COLO829 (cell line): ENCODE data around the gene CDH5.
A peak's percentile ranks its signal among the peaks of the same experiment; 100 is the strongest.

Experiments used
- DNase-seq: peaks from one replicate; pipeline ENCODE4 v3.0.0; 2012; ENCODE audit warnings: low spot score

CDH5 gene

DNA sequence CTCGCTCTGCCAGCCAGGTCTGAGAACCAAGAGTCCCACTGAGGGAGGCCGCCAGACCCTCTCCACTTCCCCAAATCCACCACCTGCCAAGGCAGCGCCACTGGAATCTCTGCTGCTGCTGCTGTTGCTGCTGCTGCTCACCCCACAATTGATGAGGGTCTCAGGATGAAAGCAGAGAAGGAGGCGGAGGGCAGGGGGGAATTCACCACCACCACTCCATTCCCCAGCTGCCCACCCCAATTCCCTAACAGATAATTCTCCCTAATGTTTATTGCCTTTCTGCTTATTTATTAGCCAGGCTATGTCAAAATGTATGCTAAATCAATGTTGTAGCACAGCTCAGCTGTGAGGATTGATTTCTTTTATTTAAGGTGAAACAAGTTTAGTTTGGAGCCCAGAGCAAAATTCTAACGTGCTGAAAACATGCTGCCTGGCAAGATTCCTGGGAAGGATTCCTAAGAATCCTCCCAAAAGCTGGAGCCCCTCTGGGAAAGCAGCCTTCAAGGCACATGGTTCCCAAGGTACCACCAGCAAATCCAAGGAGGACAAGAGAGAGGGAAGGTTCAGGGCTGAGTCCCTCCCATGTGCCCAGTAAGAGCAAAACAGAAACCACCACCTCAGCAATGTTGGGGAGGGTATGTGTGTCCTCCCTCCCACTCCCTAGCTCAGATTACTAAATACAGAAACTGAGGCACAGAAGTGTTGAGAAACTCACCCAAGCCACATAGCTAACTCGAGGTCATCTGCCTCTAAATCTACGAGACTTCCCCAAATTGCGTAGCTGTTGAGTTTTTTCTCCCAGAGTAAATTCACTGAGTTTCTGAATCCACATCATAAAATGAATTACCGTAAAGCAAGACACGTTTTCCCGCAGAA is 12.2 kb upstream of the CDH5 start:
- no peak for DNase-seq

DNA sequence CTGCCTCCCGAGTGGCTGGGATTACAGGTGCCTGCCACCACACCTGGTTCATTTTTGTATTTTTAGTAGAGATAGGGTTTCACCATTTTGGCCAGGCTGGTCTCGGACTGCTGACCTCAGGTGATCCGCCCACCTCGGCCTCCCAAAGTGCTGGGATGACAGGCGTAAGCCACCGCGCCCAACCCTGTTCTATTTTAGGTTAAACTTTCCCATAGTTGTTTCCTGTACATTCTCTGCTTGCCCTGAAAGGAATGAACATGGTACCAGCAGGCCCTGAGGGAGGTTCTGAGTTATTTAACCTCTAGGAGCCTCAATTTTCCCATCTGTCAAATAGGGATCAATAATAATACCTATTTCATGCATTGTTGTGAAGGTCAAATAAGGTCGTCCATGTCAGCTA is 11.0 kb upstream of the CDH5 start:
- no peak for DNase-seq

DNA sequence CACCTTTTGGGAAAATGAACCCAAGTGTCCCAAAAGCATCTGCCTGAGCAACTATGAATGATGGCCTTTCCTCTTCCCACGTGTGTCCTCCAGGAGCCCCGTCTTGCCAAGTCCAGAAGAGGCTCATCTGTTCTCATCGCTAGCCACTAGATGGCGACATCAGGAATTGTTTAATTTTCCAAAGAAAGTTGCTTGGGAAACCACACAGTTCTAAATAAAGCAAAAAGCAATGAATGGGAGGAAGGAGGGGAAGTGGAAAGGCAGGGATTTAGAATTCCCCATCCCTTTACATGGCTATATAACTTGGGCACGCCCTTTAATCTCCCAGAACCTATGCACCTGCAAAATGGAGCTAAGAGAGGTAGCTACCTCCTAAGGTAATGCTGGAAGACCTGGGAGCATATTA is 9.0 kb upstream of the CDH5 start:
- peak; percentile 84 for DNase-seq

DNA sequence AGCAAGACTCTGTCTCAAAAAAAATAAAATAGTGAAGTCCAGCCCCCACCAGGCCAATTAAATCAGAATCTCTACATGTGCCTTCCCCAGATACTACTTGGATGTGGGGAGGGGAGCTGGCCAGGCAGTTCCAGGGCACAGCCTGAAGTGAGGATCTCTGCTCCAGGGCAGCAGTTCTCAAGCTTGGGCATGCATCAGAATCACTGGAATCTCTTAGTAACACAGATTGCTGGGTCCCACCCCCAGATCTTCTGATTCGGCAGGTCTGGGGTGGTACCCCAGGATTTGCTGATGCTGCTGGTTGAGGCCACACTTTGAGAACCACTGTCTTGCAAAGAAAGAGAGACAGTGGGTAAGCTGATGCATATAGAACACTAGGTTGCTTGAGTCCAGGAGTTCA is 8.3 kb upstream of the CDH5 start:
- DNase-seq = no peak

DNA sequence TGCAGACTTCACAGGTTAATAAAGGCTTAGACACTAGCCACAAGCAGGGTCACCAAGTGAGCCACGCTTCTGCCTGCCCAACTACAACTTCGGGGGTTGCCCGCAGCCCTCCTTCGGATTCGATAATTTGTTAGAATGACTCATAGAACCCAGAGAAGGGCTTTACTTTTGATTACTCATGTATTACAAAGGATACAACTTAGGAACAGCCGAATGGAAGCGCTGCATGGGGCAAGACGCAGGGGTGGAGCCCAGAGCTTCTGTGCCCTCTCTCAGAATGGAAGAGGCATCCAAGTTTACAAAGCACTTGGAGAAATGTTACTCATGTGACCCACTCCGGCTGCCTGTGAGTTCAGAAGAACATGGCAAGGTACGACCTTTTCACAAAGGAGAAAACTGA is 7.5 kb upstream of the CDH5 start:
- peak; percentile 52 for DNase-seq

DNA sequence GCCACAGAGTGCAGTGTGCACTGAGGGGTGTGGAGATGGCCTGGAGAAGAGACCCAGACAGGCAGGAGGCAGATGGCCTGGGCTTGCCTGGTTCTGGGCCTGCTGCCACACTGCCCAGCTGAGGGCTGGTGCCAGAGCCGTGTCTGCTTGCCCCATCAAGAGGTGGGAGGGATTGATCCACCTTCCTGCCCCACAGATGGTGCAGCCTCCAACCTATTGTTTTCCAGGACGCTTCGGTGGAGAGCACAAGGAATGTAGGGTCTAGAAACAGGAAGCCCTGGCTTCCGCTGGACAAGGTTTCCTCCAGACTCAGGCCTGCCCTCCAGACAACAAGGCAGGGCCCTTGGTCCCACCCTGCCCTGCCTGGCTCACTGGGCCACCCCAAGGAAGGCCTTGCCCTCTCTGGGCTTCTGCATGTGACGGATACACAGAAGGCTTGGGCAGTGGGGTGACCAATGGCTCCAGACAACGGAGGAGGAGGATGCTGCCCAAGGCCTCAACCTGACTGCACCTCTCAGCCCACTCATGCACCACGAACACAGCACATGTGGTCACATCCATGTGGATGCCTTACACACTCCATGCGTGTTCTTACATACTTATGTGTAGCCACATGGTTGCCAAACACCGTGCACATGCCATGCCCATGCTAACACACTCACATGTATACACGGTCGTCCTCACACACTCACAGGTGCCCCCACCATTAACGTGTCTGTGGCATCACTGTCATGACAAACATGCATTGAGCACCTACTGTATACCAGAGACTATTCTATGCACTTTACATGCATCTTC is 6.5 kb upstream of the CDH5 start:
- no peak for DNase-seq

DNA sequence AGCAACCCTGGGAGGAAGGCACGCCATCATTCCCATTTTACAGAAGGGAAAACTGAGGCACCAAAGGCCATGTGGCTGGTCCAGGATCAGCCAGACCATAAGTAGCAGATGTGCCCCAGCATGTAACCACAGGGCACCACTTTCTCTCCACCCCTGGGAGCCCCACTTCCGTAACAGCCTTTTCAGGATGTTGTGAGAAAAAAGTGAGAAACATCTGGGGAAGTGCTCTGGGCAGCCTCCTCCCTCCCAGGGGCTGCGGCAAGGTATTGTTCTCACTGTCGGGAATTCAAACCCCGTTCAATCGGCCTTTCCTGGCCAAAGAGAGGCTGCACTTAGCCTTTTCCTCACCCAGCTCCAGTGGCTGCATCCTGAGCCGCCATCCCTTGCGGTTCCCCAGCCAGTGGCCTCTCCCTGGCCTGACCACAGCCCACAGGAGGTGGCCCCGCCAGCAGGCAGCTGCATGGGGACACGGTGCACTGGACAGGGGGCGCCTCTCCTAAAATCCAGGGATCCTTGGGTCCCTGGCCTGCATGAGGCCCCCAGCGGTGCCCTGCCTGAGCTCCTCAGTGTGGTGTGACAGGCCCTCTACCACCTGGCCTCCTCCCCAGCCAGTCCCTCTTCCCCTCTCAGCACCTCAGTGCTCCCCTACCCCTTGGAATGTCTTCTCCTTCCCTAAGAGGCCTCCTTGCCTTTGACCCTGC is 5.7 kb upstream of the CDH5 start:
- no peak for DNase-seq

DNA sequence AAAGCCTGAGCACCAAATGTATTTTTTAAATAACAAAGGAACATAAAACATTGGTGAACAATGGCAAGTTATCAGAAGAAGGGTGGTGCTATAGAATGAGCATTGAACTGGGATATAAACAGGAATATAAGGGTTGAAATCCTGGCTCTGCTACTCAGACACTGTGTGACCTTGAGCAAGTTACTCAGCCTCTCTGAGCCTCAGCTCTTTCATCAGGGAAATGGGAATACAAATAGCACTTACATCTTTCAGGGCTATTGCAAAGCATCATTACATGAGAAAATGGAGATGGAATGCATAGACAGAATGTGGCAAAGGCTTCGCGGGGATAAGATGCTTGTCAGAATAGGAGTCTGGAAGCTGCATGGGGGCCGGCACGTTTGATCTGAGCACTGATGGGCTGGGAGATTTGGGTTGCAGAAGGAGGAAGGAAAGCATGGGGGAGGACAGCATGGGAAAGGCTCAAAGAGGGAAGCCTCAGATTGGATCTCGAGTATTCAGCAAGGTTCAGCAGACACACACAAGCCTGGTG is 4.8 kb upstream of the CDH5 start:
- no peak for DNase-seq

DNA sequence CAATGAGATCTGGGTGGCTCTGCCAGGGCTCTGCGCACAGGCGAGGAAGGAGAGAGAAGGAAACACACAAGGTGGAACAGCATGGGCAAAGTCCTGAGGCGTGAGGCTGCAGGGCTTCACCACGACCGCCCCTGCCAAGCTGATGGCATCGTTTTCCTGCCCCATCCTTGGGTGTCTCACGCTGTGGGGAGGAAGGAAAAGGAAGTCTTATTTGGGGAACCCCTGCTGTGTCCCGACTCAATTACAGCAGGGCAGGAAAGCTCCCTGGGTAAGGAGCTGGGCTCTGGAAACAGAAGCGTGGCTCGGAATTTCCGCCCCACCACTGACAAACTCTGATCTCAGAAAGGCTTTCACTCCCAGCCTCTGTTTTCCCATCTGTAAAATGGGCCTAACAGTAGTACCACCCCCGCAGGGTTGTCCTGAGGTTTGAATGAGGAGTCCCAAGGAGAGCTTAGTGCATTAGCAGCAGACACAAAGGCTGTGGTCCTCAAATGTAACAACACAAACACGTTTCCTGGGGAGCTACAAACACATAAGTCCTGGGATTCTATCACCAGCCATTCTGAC is 3.2 kb upstream of the CDH5 start:
- no peak for DNase-seq

DNA sequence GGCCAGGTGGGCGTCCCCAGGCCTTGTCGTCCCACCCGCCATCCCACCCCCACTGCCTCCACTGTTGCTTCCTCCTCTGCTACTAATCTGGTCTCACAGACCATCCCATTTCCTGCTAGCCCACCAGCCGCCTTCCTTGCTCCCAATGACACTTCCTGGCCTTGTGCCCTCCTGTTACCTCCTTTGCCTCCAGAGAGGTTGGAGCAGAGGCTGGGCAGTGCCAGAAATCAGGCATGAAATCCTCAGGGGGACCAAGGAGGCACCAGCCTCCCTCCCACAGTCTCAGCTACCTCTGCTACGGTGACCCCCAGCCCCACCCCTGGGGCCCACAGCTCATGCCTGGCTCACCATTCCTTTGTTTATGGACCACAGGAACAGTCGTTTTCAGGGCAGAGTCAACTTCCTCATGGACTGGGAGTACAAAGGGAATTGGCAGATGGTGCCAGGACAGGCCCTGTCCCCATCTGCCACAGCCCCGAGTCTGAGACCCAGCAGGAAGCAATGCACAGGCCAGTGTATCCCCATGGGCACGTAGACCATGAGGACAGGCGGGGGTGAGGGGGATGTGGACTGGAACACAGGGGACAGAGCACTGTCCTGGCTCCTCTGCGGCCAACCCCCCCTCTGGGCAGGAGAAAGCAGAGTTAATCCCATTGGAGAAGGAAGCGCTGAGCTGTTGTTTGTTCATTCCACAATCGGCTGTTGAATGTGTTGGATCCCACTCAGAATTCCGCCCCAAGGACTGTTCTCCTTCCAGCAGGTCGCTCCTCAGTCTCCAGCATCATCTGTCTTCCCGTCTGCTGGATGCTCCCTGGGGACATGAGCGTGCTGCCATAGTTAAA is 2.2 kb upstream of the CDH5 start:
- DNase-seq = peak; percentile 31

DNA sequence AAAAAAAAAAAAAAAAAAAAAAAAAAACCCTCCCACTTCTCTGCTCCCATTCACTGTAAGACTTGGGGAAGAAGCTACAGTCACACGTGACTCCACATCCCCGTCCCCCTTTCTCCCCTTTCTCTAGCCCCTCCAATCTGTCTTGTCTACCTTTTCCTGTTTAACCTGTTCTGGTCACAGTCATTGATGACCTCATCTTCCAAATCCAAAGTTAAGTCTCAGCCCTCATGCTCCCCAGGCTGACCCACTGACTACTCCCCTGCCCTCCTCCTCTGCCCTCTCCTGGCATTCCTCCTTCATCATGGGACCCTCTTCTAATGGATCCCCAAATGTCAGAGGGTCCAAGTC is 1.6 kb upstream of the CDH5 start:
- DNase-seq = no peak

DNA sequence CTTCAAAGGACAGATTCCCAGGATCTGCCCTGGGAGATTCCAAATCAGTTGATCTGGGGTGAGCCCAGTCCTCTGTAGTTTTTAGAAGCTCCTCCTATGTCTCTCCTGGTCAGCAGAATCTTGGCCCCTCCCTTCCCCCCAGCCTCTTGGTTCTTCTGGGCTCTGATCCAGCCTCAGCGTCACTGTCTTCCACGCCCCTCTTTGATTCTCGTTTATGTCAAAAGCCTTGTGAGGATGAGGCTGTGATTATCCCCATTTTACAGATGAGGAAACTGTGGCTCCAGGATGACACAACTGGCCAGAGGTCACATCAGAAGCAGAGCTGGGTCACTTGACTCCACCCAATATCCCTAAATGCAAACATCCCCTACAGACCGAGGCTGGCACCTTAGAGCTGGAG is 840 bp upstream of the CDH5 start:
- no peak for DNase-seq

DNA sequence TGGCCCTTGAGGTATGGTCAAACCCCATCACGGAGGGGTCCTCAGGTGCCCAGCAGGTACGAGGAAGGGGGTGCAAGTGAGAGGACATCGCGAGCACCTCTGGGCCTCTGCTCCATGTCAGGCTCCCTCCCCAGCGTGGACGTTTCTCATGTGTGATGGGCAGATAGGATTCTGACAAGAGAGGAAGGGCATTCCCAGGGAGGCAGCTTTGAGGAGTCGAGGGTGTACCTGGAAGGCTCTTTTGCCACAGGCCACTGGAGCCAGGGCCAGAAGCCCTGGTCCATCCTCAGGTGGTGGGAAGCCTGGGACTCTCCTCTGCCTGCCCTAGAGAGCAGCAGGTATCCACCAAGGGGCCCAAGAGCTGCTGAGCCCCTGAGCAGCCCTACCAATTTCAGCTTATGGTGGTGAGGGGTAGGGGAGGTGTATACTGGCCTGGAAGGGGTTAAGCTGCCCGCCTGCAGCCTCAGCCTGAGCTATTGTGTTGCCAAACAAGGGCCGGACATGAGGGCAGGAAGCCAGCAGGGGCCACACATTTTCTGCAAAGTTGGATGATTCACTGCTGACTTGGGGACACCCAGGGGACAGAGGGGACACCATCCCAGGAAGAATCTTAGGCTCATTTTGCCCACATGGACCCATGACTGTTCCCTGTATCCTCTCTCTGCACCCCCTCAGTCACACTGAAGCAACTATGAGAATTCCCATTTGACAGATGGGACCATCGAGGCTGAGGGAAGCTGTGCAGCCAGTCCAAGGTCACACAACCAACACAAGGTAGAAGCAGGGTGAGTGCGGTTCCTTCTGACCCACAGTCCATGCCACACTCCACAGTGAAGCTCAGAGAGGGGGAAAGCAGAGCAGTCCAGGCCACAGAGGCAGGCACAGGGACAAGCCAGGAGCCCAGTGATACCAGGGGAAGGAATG is 1.7 kb downstream of the CDH5 start:
- DNase-seq = no peak

DNA sequence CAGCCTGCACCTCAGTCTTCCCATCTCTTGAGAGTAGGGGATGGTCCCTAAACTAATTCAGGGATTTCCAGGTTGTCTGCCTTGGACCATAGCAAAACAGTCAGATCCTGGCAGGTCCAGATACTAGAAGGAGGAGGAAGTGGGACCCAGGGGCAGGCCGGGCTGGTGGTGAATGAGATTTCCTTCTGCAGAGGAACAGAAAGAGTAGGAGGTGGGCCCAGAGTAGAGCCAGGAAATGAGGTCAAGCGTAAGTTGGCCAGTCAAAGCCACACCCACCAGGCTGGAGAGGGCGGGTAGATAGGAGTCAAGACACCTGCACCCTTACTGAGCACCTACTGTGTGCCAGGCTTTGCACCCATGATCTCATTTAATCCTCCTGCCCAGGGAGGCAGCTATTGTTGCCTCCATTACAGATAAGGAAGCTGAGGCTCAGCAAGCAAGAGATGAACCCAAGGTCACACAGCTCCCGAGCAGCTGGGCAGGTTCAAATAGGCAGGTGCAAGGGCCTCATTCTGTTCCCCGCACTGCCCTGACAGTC is 2.6 kb downstream of the CDH5 start:
- no peak for DNase-seq

DNA sequence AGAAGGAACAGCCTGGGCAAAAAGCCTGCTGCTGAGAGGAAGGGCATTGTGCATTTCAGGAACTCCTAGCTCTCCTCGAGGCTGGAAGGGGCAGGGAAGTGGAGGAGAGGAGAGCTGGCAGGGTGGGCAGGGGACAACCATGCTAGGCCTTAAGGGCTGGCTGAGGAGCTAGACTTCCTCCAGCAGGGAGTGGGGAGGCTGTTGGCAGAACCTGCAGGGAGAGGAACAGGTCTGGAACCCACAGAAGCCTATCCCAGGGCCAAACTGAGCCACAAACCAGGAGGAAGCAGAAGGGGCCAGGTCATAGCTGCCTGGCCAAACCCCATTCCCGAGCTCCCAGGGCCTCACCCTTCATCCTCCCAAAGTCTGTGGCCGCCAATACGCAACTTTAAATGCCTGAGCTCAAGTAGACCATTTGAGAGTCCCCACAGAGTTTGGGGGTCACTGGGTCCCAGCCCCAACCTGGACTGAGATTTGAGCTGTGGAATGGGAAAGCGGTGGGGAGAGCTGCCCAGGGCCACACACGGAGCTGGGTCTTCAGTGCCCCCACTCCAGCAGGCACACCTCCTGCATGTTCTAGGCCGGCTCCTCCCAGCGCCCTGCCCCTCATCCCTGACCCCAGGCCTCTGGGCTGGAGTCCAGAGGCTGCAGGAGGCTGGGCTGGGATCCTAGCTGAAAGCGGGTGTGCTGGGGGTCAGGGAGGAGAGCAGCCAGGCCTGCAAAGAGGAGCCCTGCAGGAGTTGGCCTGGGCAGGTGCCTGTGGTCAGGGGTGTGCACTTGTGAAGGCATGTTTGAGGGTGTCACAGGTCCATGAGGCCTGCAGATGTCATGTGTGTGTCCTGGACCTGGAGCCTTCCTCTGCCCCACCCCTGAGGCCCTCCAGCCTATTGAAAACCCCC is 4.5 kb downstream of the CDH5 start:
- DNase-seq = no peak

DNA sequence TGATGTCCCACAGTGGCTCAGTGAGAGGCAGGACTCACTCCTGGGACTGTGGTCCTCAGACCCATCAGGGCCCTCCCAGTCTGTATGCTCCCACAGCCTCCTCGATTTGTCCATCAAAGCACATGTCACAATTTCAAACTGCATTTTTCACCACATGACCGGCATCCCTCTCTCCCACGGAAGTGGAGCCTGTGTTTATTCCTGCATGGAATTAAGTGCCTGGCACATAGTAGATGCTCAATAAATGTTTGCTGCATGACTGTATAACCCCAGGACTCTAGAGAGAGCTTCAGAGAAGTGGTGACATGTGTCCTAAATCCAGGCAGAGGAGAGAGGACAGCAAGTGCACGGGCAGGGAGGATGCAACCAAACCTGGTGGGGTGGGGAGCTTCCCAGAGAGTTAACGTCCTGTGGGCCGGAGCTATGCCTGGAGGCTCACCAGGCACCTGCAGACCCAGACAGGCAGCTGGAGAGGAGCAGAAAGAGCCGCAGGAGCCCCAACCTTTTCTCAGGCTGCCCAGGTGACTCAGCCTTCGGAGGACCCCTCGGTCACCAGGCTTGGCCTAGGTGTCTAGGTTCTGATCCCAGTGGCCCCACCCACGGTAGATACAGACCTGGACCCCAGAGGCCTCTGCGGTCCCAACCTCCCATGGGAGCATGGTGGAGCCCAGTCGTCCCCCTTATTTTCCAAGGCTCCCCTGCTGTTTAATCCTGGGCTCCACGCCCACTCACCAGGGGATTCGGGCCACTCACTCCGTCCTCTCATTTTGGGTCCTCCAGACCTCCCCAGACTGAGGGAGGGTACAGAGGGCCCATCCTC is 5.8 kb downstream of the CDH5 start:
- no peak for DNase-seq

DNA sequence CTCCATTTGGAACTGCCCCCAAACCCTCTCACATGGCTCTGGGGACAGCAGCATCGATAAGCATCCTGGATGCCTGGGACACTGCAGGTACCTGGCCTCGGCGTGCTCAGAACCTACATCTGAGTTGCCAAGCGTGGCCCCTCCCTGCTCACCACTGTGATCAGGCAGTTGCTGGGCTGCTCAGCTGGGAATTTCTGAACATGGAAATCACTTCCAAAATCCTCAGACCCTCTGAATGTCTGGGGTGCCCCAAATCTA is 6.3 kb downstream of the CDH5 start:
- no peak for DNase-seq

DNA sequence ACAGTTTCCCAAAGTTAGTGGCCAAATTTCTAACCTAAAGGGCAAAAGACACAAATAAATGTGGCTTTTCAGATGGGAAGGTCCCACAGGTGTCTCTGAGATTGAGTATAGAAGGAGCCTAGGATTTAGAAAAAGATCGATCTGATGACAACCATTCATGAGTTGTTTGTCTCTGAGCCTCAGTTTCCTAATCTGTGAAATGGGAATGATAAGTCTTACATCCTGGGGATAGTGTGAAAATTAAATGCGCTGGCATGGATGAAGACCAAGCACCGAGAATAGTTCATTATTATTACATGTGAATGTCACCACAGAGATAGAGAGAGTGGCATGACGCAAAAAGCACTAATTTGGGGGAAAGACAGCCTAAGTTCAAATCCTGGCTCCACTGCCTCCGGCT is 7.2 kb downstream of the CDH5 start:
- no peak for DNase-seq
